AG04450 (cell line): ENCODE results near the gene SNX13. TPM values are rescaled to one million over a fixed set of nuclear protein-coding genes. Genes with fewer than 3 reads are reported as not detected.
A peak's percentile ranks its signal among the peaks of the same experiment; 100 is the strongest.

ENCODE experiments used
- CTCF ChIA-PET: fragments of 300-600, 350-600 bp; formaldehyde crosslinking; extraction: SDS; loops from one replicate; lab custom pipeline; 2022; ENCODE audit warnings: antibody characterized with exemption, inconsistent platforms; lab: Charles Lee
- POLR2A ChIA-PET: fragments of 350-600 bp; formaldehyde crosslinking; extraction: SDS; loops from one replicate; lab custom pipeline; 2021; ENCODE audit warnings: antibody characterized with exemption, inconsistent platforms; lab: Yijun Ruan, JAX
- DNase-seq: peaks from one replicate; pipeline ENCODE4 v3.0.0-alpha.2; 2011; ENCODE audit warnings: low read depth, low spot score
- H3K27ac ChIP-seq: one replicate; pipeline ENCODE4 v1.5.1; 2012; ENCODE audit warnings: low read depth, low read length, control low read depth
- H3K27me3 ChIP-seq: one replicate; pipeline ENCODE4 v1.6.0; 2012; ENCODE audit warnings: low read length; ENCODE audit not compliant: control insufficient read depth, insufficient read depth
- H3K4me3 ChIP-seq: 2 replicates; pipeline ENCODE4 v1.5.1; 2011; ENCODE audit warnings: mild to moderate bottlenecking, low read depth, low read length, control low read depth
- H3K9me3 ChIP-seq: 2 replicates; pipeline ENCODE4 v1.5.1; 2012; ENCODE audit warnings: low read length; ENCODE audit not compliant: control insufficient read depth, insufficient read depth
- CTCF ChIP-seq: IDR thresholded peaks from 2 replicates; pipeline ENCODE4 v1.5.1; 2011; ENCODE audit warnings: low read depth, low read length, control low read depth, inconsistent platforms
- polyA plus RNA-seq: library from polyadenylated mRNA; depleted of rRNA; stranded (reverse); fragments of >200 nt; gene quantifications from 2 replicates; pipeline ENCODE4 v1.2.3, GENCODE V29; 2011

Gene SNX13
- polyA plus RNA-seq, 1 experiment = 28.3 TPM

- TF ChIP-seq CTCF = no peak
- POLR2A ChIA-PET = interaction anchor here (2.0 kb wide), 1 partner anchor 77 kb away, joined by 6 read pairs; no protein-coding TSS in a partner anchor
- peak; percentile 51 for DNase-seq
- Histone ChIP-seq H3K4me3 (no peak overlapping the region), H3K9me3 (no peaks in the 10 kb centered on the region), H3K27me3 (no peaks in the 10 kb centered on the region), H3K27ac (no peak overlapping the region)
- CTCF ChIA-PET = interaction anchor here (1.2 kb wide), 1 partner anchor 193 kb away, joined by 4 read pairs; no protein-coding TSS in a partner anchor
Observed at GRCh38 chr7:17963281-17963680, 23.0 kb upstream of the SNX13 start.

GRCh38 chr7:17962652-17963051 is 22.4 kb upstream of the SNX13 start:
- ChIA-PET CTCF (interaction anchor here (1.2 kb wide), 1 partner anchor 193 kb away, joined by 4 read pairs; no protein-coding TSS in a partner anchor), POLR2A (interaction anchor here (2.0 kb wide), 1 partner anchor 78 kb away, joined by 6 read pairs; no protein-coding TSS in a partner anchor)
- no peak overlapping the region for H3K27ac ChIP-seq

GRCh38 chr7:17957871-17958270 is 17.6 kb upstream of the SNX13 start:
- CTCF ChIA-PET = no interaction called here
- no peak for TF ChIP-seq CTCF
- POLR2A ChIA-PET = no interaction called here
- DNase-seq = no peak
- Histone ChIP-seq H3K27ac (no peak overlapping the region), H3K27me3 (no peaks in the 10 kb centered on the region), H3K9me3 (no peaks in the 10 kb centered on the region), H3K4me3 (no peak overlapping the region)

More at GRCh38 chr7:17962652-17963051, 22.4 kb upstream of the SNX13 start:
- no peak overlapping the region for H3K4me3 ChIP-seq
- TF ChIP-seq CTCF = no peak
- no peaks in the 10 kb centered on the region for H3K9me3 ChIP-seq
- no peak for DNase-seq
- H3K27me3 ChIP-seq = no peaks in the 10 kb centered on the region

GRCh38 chr7:17952387-17952786 is 12.1 kb upstream of the SNX13 start:
- CTCF ChIA-PET = no interaction called here
- no peaks in the 10 kb centered on the region for H3K27me3 ChIP-seq

More at GRCh38 chr7:17952387-17952786, 12.1 kb upstream of the SNX13 start:
- no peak overlapping the region for H3K27ac ChIP-seq
- DNase-seq = no peak
- POLR2A ChIA-PET = no interaction called here
- no peak overlapping the region for H3K4me3 ChIP-seq
- no peak for TF ChIP-seq CTCF
- H3K9me3 ChIP-seq = no peaks in the 10 kb centered on the region
